ENCODE results near the gene INTS6L. TPM values are rescaled to one million over a fixed set of nuclear protein-coding genes. Genes with fewer than 3 reads are reported as not detected.

Gene INTS6L
- total and polyA plus RNA-seq, 2 of the 8 experiments (the other 6 are each of a cell fraction or from before 2014, with no cell fraction given), result 4.1 to 5.2 TPM

DNA sequence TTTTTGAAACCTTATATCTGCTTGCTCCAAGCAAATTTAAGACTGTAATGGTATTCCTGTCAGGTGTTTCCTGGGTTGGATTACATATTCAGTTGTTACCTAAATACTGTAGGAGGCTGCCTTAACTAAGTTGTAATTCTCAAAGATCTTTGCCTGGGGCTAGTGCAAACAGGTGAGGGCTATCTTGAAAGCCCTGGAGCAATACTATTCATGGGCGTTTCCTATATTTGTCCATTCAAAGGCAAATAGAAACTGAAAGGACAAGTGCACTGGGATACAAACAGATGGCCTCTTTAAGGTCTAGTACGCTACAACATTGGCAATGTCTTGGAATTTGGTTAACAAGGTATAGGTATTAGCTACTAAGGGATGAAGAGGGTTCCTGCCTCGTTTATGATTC, 108.9 kb downstream of the INTS6L start (continued):
- TF ChIP-seq, protein P1, sequence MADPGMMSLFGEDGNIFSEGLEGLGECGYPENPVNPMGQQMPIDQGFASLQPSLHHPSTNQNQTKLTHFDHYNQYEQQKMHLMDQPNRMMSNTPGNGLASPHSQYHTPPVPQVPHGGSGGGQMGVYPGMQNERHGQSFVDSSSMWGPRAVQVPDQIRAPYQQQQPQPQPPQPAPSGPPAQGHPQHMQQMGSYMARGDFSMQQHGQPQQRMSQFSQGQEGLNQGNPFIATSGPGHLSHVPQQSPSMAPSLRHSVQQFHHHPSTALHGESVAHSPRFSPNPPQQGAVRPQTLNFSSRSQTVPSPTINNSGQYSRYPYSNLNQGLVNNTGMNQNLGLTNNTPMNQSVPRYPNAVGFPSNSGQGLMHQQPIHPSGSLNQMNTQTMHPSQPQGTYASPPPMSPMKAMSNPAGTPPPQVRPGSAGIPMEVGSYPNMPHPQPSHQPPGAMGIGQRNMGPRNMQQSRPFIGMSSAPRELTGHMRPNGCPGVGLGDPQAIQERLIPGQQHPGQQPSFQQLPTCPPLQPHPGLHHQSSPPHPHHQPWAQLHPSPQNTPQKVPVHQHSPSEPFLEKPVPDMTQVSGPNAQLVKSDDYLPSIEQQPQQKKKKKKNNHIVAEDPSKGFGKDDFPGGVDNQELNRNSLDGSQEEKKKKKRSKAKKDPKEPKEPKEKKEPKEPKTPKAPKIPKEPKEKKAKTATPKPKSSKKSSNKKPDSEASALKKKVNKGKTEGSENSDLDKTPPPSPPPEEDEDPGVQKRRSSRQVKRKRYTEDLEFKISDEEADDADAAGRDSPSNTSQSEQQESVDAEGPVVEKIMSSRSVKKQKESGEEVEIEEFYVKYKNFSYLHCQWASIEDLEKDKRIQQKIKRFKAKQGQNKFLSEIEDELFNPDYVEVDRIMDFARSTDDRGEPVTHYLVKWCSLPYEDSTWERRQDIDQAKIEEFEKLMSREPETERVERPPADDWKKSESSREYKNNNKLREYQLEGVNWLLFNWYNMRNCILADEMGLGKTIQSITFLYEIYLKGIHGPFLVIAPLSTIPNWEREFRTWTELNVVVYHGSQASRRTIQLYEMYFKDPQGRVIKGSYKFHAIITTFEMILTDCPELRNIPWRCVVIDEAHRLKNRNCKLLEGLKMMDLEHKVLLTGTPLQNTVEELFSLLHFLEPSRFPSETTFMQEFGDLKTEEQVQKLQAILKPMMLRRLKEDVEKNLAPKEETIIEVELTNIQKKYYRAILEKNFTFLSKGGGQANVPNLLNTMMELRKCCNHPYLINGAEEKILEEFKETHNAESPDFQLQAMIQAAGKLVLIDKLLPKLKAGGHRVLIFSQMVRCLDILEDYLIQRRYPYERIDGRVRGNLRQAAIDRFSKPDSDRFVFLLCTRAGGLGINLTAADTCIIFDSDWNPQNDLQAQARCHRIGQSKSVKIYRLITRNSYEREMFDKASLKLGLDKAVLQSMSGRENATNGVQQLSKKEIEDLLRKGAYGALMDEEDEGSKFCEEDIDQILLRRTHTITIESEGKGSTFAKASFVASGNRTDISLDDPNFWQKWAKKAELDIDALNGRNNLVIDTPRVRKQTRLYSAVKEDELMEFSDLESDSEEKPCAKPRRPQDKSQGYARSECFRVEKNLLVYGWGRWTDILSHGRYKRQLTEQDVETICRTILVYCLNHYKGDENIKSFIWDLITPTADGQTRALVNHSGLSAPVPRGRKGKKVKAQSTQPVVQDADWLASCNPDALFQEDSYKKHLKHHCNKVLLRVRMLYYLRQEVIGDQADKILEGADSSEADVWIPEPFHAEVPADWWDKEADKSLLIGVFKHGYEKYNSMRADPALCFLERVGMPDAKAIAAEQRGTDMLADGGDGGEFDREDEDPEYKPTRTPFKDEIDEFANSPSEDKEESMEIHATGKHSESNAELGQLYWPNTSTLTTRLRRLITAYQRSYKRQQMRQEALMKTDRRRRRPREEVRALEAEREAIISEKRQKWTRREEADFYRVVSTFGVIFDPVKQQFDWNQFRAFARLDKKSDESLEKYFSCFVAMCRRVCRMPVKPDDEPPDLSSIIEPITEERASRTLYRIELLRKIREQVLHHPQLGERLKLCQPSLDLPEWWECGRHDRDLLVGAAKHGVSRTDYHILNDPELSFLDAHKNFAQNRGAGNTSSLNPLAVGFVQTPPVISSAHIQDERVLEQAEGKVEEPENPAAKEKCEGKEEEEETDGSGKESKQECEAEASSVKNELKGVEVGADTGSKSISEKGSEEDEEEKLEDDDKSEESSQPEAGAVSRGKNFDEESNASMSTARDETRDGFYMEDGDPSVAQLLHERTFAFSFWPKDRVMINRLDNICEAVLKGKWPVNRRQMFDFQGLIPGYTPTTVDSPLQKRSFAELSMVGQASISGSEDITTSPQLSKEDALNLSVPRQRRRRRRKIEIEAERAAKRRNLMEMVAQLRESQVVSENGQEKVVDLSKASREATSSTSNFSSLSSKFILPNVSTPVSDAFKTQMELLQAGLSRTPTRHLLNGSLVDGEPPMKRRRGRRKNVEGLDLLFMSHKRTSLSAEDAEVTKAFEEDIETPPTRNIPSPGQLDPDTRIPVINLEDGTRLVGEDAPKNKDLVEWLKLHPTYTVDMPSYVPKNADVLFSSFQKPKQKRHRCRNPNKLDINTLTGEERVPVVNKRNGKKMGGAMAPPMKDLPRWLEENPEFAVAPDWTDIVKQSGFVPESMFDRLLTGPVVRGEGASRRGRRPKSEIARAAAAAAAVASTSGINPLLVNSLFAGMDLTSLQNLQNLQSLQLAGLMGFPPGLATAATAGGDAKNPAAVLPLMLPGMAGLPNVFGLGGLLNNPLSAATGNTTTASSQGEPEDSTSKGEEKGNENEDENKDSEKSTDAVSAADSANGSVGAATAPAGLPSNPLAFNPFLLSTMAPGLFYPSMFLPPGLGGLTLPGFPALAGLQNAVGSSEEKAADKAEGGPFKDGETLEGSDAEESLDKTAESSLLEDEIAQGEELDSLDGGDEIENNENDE (IDR thresholded peaks at IDR 0.05; ENCODE audit: insufficient replicate concordance, low read length), result no peak
- TF ChIP-seq SP1 (IDR thresholded peaks at IDR 0.05; ENCODE audit: low read depth, low read length) (no peak), CEBPB (IDR thresholded peaks at IDR 0.05; ENCODE audit: low read depth, low read length) (no peak), RNF2 (IDR thresholded peaks at IDR 0.05; ENCODE audit: borderline replicate concordance, low read depth, low read length, missing control alignments, poor library complexity, severe bottlenecking) (no peak), MAFK (IDR thresholded peaks at IDR 0.05; ENCODE audit: low read depth, low read length) (no peak), SIN3A (conservative IDR thresholded peaks at IDR 0.05 in 1 of 2, IDR thresholded peaks at IDR 0.05 in 1 of 2; ENCODE audit: low read depth in 1 of 2, low read length in 2 of 2) (no peak), CBX5 (IDR thresholded peaks at IDR 0.05; ENCODE audit: low read depth, low read length) (no peak), CTBP2 (IDR thresholded peaks at IDR 0.05; ENCODE audit: borderline replicate concordance, insufficient read depth, insufficient read length, low read length) (no peak), KDM1A (IDR thresholded peaks at IDR 0.05; ENCODE audit: borderline replicate concordance, low read length) (no peak), SUZ12 (IDR thresholded peaks at IDR 0.05; ENCODE audit: low read length) (no peak)
